HG02938 (cell line): ENCODE results near the gene MROH7.

Experiments
- ATAC-seq: cut with Tn5 transposase; IDR thresholded peaks from one replicate; pipeline ENCODE4 v1.9.1; 2021; ENCODE audit warnings: mild to moderate bottlenecking, moderate library complexity; ENCODE audit not compliant: unreplicated experiment

MROH7 gene

DNA sequence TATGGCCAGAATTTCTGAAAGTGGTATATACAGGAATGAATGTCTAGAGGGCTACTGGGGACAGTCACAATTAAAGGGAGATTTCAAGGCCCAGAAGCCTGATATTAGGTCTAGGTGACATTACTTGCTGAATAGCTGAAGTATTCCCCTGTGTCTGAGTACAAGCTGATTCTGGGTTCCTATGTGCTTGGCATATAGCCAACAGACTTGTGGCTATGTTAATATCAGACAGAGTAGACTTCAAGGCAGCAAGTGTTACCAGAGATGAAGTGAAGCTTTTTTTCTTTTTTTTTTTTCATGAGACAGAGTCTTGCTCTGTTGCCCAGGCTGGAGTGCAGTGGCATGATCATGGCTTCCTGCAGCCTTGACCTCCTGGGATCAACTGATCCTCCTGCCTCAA is 82.4 kb downstream of the MROH7 start:
- no peak for ATAC-seq

DNA sequence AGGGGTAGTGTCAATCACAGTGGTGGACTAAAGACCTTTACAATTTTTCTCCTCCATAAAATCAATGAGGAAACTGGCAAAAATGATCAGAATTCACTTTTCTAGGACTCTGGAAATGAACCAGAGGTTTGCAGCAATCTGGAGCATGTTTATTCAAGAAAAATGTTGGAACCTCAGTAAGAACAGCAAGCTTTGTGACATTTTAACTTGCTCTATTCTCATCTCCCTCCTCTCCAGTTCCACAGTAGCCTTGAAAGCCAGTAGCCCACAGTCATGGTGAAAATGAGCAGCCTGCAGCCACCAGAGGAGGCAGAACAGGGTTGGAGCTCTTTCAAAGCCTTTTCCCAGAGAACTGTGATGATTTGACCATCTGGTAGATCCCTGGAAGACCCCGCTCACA is 83.2 kb downstream of the MROH7 start:
- ATAC-seq: no peak

GRCh38 chr1:54728027-54728426 is 86.4 kb downstream of the MROH7 start:
- ATAC-seq: no peak

- no peak for ATAC-seq
These were observed 95.1 kb downstream of the MROH7 start for GRCh38 chr1:54736685-54737084.

- ATAC-seq: no peak
These were observed 96.7 kb downstream of the MROH7 start for GRCh38 chr1:54738244-54738643.

GRCh38 chr1:54741531-54741930 is 99.9 kb downstream of the MROH7 start:
- ATAC-seq: no peak

- no peak for ATAC-seq
These were observed 100.7 kb downstream of the MROH7 start for GRCh38 chr1:54742282-54742681.

DNA sequence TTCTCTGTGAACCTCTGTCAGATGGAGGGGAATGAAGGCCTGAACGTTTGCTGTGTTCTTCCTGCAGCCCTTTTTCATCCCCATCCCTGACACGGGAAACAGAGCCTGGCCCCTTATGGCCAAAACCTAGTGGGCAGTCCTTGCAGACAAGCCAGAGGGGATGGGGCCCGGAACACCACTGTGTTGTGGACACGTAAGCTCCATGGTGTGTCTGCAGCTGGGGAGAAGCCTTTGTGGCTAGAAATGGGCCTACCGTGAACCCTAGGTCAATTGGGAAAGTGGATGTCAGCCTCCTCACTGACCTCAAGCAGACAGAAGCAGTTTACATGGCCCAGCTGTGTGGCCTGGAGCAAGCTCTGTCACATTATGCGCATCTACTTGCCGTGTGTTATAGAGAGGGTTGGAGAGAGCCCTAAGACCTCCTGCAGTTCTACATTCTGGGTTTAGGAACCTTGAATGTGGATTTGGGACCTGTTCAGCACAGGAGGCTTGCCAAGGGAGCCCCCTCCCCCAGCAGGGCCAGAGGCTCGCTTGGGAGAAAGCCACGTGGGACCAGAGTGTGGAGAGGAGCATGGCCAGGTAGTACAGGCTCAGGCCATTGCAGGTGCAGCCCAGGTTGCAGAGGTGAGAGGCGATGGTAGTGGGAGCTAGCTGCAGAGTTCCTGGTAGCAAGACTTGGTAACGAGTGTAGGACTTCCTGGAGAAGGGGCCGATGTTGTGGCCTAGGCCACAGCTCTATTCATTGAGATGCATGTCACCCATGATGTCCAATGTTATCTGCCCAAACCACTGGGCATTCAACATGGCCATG is 102.0 kb downstream of the MROH7 start:
- ATAC-seq: no peak

DNA sequence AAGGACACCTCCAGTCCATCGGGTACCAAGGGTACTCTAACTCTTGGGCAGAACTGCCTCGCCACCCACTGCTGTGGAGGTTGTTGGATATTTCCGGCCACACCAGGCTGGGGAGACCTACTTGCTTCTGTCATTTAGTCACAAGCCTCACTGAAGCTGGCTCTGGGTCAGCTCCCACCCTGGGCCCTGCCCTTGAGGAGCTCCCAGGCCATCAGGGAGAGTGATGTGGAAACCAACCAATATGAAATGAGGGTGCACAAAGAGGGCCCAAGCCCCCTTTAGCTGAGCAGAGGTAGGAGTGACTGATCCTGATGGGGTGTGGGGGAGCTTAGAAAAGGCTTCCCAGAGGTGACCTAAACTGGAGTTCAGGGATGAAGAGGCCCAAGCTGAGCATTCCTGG is 103.1 kb downstream of the MROH7 start:
- no peak for ATAC-seq

GRCh38 chr1:54745274-54745673 is 103.7 kb downstream of the MROH7 start:
- no peak for ATAC-seq

DNA sequence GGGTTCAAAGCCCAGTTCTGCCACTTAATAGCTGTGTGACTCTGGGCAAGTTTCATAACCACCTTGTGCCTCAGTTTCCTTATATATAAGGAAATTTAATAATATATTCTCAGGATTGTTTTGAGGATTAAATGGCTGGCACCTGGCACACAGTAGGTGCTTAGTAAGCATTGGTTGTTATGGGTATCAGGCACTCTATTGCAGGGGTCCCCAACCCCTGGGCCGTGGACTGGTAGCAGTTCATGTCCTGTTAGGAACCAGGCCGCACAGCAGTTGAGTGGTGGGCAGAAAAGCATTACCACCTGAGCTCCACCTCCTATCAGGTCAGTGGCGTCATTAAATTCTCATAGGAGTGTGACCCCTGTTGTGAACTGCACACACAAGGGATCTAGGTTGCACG is 104.3 kb downstream of the MROH7 start:
- no peak for ATAC-seq

DNA sequence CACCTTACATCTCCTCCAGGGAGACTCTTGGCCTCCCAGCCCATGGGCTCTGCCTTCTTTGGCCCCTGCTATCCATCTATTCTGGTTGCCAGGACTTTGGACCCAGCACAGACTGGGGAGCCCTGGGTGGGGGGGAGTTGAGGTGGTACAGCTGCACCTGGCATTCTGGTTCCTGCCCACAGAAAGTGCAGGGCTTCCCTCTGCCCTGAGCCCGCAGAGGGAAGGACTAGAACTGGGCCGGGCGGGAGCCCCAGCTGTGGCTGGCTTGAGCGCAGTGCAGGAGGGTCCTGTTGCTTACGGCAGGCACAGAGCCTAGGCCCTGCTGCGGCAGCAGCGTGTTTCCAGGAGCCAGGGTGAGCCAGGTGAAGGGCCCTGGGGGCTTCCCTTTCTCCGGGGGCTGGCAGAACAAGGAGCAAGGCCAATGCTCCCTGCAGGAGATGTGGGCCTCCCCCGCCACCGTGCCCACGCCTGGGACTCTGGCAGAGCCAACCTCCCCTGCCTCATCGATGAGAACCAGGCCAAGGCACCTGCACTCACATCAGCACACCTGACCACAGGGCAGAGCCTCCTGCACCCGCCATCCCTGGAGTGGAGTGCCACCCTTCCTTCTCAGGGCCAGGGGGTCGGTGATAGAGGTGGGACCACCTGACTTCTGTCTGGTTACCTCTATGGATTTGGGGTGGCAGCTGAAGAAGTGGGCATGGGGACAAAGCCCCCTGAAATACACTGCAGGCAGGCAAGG is 106.7 kb downstream of the MROH7 start:
- no peak for ATAC-seq

DNA sequence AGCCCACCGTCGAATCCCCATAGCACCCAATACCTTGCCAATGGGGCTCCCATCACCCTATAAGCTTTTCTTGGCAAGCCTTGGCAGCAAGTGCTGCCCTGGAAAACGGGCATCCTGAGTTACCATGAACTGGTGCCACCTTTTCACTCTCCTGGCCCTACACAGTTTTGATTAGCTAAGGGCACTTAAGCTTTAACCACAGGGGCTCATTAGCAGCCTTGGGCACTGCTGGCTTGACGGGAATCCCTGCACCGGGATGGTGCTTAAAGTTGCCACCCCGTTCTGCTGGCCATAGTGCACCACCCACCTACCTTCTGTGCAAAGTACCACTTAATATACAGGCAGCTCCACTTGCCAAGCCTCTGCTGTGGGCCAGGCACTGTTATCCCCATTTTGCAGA is 109.0 kb downstream of the MROH7 start:
- ATAC-seq: no peak

- no peak for ATAC-seq
These were observed 109.8 kb downstream of the MROH7 start for GRCh38 chr1:54751426-54751825.

GRCh38 chr1:54754045-54754444 is 112.5 kb downstream of the MROH7 start:
- no peak for ATAC-seq

DNA sequence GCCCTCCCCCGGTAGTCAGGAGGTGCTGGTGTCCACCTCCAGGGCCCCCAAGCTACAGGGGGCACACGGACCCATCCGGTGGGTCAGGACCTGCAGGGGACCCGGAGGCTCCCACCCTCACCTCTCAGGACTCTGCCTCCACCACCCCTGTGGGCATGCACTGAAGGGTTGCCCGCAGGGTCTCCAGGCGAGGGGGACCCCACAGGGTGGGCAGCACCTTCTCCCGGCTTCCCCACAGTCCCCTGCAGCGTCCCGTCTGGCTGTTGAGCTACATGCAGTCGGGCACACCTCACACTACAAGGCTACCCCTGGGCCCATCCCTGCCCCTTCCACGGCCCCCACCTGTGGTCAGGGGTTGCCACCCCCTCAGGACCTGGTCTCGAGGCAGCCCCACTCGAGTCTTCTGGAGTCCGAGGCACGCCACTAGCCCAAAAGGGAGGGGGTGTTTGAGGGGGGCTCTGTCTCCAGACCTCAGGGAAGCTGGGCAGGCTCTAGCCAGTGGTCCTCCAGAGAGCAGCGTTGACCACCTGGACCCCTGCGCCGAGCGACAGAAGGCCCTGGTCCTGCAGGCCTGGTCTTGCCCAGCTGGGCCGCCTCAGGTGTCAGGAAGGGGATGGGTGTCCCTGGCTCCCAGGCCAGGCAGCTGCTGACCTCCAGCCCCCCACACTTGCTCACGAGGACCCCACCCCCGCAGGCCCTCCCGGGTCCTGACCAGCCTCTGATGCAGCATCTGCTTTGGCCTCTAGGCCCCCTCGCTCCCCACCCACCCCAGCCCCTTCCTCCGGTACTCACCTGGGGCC is 113.1 kb downstream of the MROH7 start:
- no peak for ATAC-seq

DNA sequence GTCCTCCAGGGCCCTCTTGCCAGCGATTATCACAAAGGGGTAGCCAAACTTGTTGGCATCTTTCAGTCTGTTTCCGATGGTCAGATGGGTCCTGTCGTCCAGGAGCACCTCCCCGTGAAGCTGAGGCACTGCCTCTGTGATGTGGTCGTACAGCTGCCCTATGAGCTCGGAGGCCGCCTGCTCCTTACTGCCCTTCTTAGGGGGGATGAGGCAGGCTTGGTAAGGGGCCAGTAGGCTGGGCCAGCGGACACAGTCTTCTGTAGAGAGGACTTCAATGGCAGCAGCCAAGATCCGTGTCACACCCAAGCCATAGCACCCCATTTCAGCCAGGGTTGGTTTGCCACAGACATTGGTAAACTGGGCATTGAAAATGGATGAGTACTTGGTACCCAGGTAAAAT is 116.2 kb downstream of the MROH7 start:
- no peak for ATAC-seq

DNA sequence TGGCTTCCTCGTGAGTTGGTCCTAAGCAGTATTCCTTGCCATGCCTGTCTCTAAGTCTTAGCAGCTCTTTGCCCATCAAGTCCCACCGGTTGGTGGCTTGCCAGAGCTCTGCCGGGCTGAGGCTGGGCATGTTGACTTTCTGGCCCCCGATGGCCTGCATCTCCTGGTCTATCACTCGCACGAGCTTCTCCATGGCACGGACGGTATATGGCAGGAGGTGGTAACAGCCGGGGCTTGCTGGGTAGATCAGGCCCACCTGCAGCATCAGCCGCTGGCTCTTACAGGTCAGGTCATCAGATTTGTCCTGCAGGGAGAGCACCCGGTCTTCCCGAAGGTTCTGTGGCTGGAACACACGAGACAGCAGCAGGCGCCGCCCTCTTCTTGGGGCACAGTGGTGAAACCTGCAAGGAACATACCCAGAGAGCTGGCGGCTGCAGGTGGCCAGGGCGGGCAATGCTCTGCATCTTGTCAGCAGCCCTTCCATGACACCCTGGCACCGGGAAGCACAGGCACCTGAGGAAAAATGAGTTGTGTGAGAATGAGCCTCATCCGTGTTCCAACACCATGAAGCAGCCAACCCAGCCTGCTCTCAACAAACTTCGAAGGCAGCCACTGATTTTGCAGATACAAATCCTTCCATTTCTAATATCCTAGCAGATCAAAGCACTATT is 117.2 kb downstream of the MROH7 start:
- ATAC-seq: no peak
